Measurements from ENCODE around the gene PDXDC1. TPM values are rescaled to one million over a fixed set of nuclear protein-coding genes. Genes with fewer than 3 reads are reported as not detected.

The PDXDC1 gene
- total and polyA plus RNA-seq, 2 experiments from 2014 or later, result 77.6 to 84.6 TPM

- Histone ChIP-seq H3K27me3 (no peaks in the 10 kb centered on the region), H3K4me1 (ENCODE audit: low read depth) (no peaks in the 10 kb centered on the region), H3K9me3 (ENCODE audit: low read depth) (no peaks in the 10 kb centered on the region), H3K36me3 (peaks cover 52% of the 10 kb centered on the region), H3K4me3 (no peak overlapping the region), H3K27ac (no peak overlapping the region)
- TF ChIP-seq CTCF (IDR thresholded peaks at IDR 0.05; ENCODE audit: low read depth, low read length), result no peak
- no peak for DNase-seq (ENCODE audit: low read depth in 1 of 2, low spot score in 1 of 2)
These were observed 56.4 kb downstream of the PDXDC1 start for GRCh38 chr16:15031179-15031578.

- Histone ChIP-seq H3K9me3 (ENCODE audit: low read depth) (no peaks in the 10 kb centered on the region), H3K4me1 (ENCODE audit: low read depth) (no peaks in the 10 kb centered on the region), H3K27me3 (no peaks in the 10 kb centered on the region), H3K36me3 (peaks cover 52% of the 10 kb centered on the region), H3K27ac (no peak overlapping the region), H3K4me3 (no peak overlapping the region)
- DNase-seq (ENCODE audit: low read depth in 1 of 2, low spot score in 1 of 2), result no peak
- TF ChIP-seq CTCF (IDR thresholded peaks at IDR 0.05; ENCODE audit: low read depth, low read length), result no peak
These were observed 56.8 kb downstream of the PDXDC1 start for GRCh38 chr16:15031586-15031985.

- Histone ChIP-seq H3K9me3 (ENCODE audit: low read depth) (no peaks in the 10 kb centered on the region), H3K4me3 (no peak overlapping the region), H3K27ac (peak overlapping the region; percentile 52), H3K27me3 (no peaks in the 10 kb centered on the region), H3K4me1 (ENCODE audit: low read depth) (no peaks in the 10 kb centered on the region), H3K36me3 (peaks cover 58% of the 10 kb centered on the region)
- no peak for TF ChIP-seq CTCF (IDR thresholded peaks at IDR 0.05; ENCODE audit: low read depth, low read length)
- DNase-seq (ENCODE audit: low read depth in 1 of 2, low spot score in 1 of 2), result peak in 1 of 2 donors; percentile 65
These were observed 57.9 kb downstream of the PDXDC1 start for GRCh38 chr16:15032547-15033308.

GRCh38 chr16:15033309-15033707, 58.5 kb downstream of the PDXDC1 start:
- H3K9me3 ChIP-seq (ENCODE audit: low read depth), result no peaks in the 10 kb centered on the region
- DNase-seq (ENCODE audit: low read depth in 1 of 2, low spot score in 1 of 2), result peak in 1 of 2 donors; percentile 48
- H3K27ac ChIP-seq, result peak overlapping the region; percentile 52
- H3K36me3 ChIP-seq, result peaks cover 63% of the 10 kb centered on the region
- no peak overlapping the region for H3K4me3 ChIP-seq
- TF ChIP-seq CTCF (IDR thresholded peaks at IDR 0.05; ENCODE audit: low read depth, low read length), result no peak
- H3K27me3 ChIP-seq, result no peaks in the 10 kb centered on the region
- H3K4me1 ChIP-seq (ENCODE audit: low read depth), result no peaks in the 10 kb centered on the region

- H3K4me1 ChIP-seq (ENCODE audit: low read depth), result no peaks in the 10 kb centered on the region
- no peaks in the 10 kb centered on the region for H3K9me3 ChIP-seq (ENCODE audit: low read depth)
- H3K27me3 ChIP-seq, result no peaks in the 10 kb centered on the region
- DNase-seq (ENCODE audit: low read depth in 1 of 2, low spot score in 1 of 2), result peak in 1 of 2 donors; percentile 41
- no peak overlapping the region for H3K4me3 ChIP-seq
- no peak for TF ChIP-seq CTCF (IDR thresholded peaks at IDR 0.05; ENCODE audit: low read depth, low read length)
- H3K27ac ChIP-seq, result no peak overlapping the region
- H3K36me3 ChIP-seq, result peaks cover 66% of the 10 kb centered on the region
These were observed 59.7 kb downstream of the PDXDC1 start for GRCh38 chr16:15034266-15035162.

Measured in cardiac muscle cell (in vitro differentiated cells and primary cell).